Raji (cell line): ENCODE measurements around the gene IGFBP6.

Source experiments
- POLR2A ChIP-seq: IDR thresholded peaks from 2 replicates; pipeline ENCODE4 v1.6.1; 2011; ENCODE audit warnings: low read depth, low read length, control low read depth; ENCODE audit not compliant: insufficient read depth

Gene IGFBP6

GRCh38 chr12:53096089-53096741, 1.3 kb upstream of the IGFBP6 start:
- TF ChIP-seq POLR2A = no peak

GRCh38 chr12:53096759-53097158, 708 bp upstream of the IGFBP6 start:
- TF ChIP-seq POLR2A = no peak

GRCh38 chr12:53097207-53097563, 282 bp upstream of the IGFBP6 start:
- no peak for TF ChIP-seq POLR2A

- no peak for TF ChIP-seq POLR2A
Measured at GRCh38 chr12:53098354-53098981, 1.0 kb downstream of the IGFBP6 start.

- no peak for TF ChIP-seq POLR2A
Measured at GRCh38 chr12:53099071-53099882, 1.8 kb downstream of the IGFBP6 start.

- no peak for TF ChIP-seq POLR2A
Measured at GRCh38 chr12:53100466-53101151, 3.1 kb downstream of the IGFBP6 start.

GRCh38 chr12:53101266-53101665, 3.8 kb downstream of the IGFBP6 start:
- TF ChIP-seq POLR2A = no peak

GRCh38 chr12:53101931-53102781, 4.7 kb downstream of the IGFBP6 start:
- no peak for TF ChIP-seq POLR2A

- no peak for TF ChIP-seq POLR2A
Measured at GRCh38 chr12:53102883-53103807, 5.7 kb downstream of the IGFBP6 start, which contains the start of gene SOAT2. SOAT2 (plus strand) TSS chr12:53103486; CDS start chr12:53103578, 92 bp downstream.

GRCh38 chr12:53103860-53104305, 6.4 kb downstream of the IGFBP6 start:
- TF ChIP-seq POLR2A = no peak

- no peak for TF ChIP-seq POLR2A
Measured at GRCh38 chr12:53105256-53105655, 7.8 kb downstream of the IGFBP6 start.

GRCh38 chr12:53105712-53106439, 8.4 kb downstream of the IGFBP6 start:
- no peak for TF ChIP-seq POLR2A

- TF ChIP-seq POLR2A = no peak
Measured at GRCh38 chr12:53107122-53107521, 9.7 kb downstream of the IGFBP6 start.
